ENCODE data around the gene SKI.
"Not testable (repeated sequence)": the region's sequence is repeated elsewhere in the genome, so short reads cannot be mapped to it uniquely, and the experiment has no call there.

DNA sequence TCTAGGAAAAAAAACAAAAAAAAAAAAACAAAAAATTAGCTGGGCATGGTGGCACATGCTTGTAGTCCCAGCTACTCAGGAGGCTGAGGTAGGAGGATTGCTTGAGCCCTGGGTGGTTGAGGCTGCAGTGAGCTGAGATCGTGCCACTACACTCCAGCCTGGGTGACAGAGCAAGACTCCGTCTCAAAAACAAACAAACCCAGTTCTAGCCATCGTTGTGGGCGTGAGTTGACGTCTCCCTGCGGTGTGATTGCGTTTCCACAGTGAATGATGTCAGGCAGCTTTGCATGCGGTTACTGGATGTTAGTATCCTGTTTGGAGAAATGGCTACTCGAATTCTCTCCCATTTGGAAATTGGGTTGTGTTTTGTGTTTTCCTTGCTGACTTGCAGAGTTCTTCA, 68.1 kb downstream of the SKI start:
- TF ChIP-seq, protein P1, sequence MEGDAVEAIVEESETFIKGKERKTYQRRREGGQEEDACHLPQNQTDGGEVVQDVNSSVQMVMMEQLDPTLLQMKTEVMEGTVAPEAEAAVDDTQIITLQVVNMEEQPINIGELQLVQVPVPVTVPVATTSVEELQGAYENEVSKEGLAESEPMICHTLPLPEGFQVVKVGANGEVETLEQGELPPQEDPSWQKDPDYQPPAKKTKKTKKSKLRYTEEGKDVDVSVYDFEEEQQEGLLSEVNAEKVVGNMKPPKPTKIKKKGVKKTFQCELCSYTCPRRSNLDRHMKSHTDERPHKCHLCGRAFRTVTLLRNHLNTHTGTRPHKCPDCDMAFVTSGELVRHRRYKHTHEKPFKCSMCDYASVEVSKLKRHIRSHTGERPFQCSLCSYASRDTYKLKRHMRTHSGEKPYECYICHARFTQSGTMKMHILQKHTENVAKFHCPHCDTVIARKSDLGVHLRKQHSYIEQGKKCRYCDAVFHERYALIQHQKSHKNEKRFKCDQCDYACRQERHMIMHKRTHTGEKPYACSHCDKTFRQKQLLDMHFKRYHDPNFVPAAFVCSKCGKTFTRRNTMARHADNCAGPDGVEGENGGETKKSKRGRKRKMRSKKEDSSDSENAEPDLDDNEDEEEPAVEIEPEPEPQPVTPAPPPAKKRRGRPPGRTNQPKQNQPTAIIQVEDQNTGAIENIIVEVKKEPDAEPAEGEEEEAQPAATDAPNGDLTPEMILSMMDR (IDR thresholded peaks at IDR 0.05; ENCODE audit: low read length), result not testable (repeated sequence)
- TF ChIP-seq EZH2 (optimal IDR thresholded peaks at IDR 0.05; ENCODE audit: low read depth, low read length); EZH2phosphoT487 (IDR thresholded peaks at IDR 0.05; ENCODE audit: low read length): not testable (repeated sequence)

All from MM.1S (cell line).